Lung microvascular endothelial cell (primary cell): Measurements from ENCODE around the gene LDB3. TPM values are rescaled to one million over a fixed set of nuclear protein-coding genes. Genes with fewer than 3 reads are reported as not detected.

Source experiments
- DNase-seq, 2 donors: peaks; one replicate each; pipeline versions ENCODE4 v3.0.0 to v3.0.0-alpha.2; 2010; ENCODE audit warnings: low read depth in 2 of 2
- total RNA-seq: library from RNA; depleted of rRNA; stranded (reverse); fragments of >200 nt; gene quantifications from 2 replicates; pipeline ENCODE4 v1.2.1, GENCODE V29; 2014

The LDB3 gene
- total RNA-seq, 1 donor from 2014 or later: not detected

- no peak for DNase-seq
Observed at GRCh38 chr10:86758189-86759072, 90.1 kb downstream of the LDB3 start.

- no peak for DNase-seq
Observed at GRCh38 chr10:86759073-86759672, 90.9 kb downstream of the LDB3 start.

- no peak for DNase-seq
Observed at GRCh38 chr10:86763404-86763803, 95.1 kb downstream of the LDB3 start.

GRCh38 chr10:86765548-86765947, 97.2 kb downstream of the LDB3 start:
- no peak for DNase-seq

- no peak for DNase-seq
Observed at GRCh38 chr10:86768412-86769062, 100.2 kb downstream of the LDB3 start.

- DNase-seq: no peak
Observed at GRCh38 chr10:86769991-86770390, 101.7 kb downstream of the LDB3 start.

- no peak for DNase-seq
Observed at GRCh38 chr10:86770412-86770960, 102.2 kb downstream of the LDB3 start.

GRCh38 chr10:86773498-86773897, 105.2 kb downstream of the LDB3 start:
- DNase-seq: no peak

GRCh38 chr10:86775056-86775869, 107.0 kb downstream of the LDB3 start:
- no peak for DNase-seq

- DNase-seq: no peak
Observed at GRCh38 chr10:86775870-86776180, 107.5 kb downstream of the LDB3 start.

- DNase-seq: no peak
Observed at GRCh38 chr10:86779220-86780017, 111.1 kb downstream of the LDB3 start.

GRCh38 chr10:86782701-86783418, 114.5 kb downstream of the LDB3 start:
- DNase-seq: no peak

GRCh38 chr10:86785037-86785436, 116.7 kb downstream of the LDB3 start:
- no peak for DNase-seq

Other genes with a start within 250 kb of the LDB3 start
- gene WAPL, start 146.7 kb upstream of the LDB3 start, total RNA-seq: 32.9 and 40.5 TPM in 2 replicates
- not detected in 2 replicates for gene OPN4, start 14.0 kb upstream of the LDB3 start, total RNA-seq
- gene BMPR1A, start 88.1 kb downstream of the LDB3 start, total RNA-seq: 0.20 and 0.65 TPM in 2 replicates